Middle frontal gyrus (tissue), 1 donor: ENCODE results near the gene ZNF181.

ENCODE experiments used
- DNase-seq: peaks from one replicate; pipeline ENCODE4 v3.0.0-alpha.2; 2015; ENCODE audit warnings: low spot score; ENCODE audit errors: extremely low spot score

Gene ZNF181

GRCh38 chr19:34757441-34757840, 23.4 kb downstream of the ZNF181 start:
- DNase-seq = no peak

GRCh38 chr19:34759218-34759917, 25.3 kb downstream of the ZNF181 start:
- no peak for DNase-seq

GRCh38 chr19:34766386-34766785, 32.3 kb downstream of the ZNF181 start:
- no peak for DNase-seq

GRCh38 chr19:34767951-34768350, 33.9 kb downstream of the ZNF181 start:
- DNase-seq = no peak

- peak; percentile 70 for DNase-seq
Measured at GRCh38 chr19:34772697-34773554, 38.9 kb downstream of the ZNF181 start, which contains the start of gene ZNF599. TSS of gene ZNF599 (minus strand) at chr19:34773215. CDS start at chr19:34772841, 374 bp downstream.

- DNase-seq = no peak
Measured at GRCh38 chr19:34773555-34773864, 39.5 kb downstream of the ZNF181 start.

- DNase-seq = no peak
Measured at GRCh38 chr19:34774857-34775256, 40.8 kb downstream of the ZNF181 start.

- DNase-seq = no peak
Measured at GRCh38 chr19:34778342-34778741, 44.3 kb downstream of the ZNF181 start.

GRCh38 chr19:34779652-34780051, 45.6 kb downstream of the ZNF181 start:
- no peak for DNase-seq

- no peak for DNase-seq
Measured at GRCh38 chr19:34786236-34786635, 52.2 kb downstream of the ZNF181 start.

- DNase-seq = no peak
Measured at GRCh38 chr19:34787059-34787824, 53.2 kb downstream of the ZNF181 start.

GRCh38 chr19:34788074-34788473, 54.0 kb downstream of the ZNF181 start:
- DNase-seq = no peak

GRCh38 chr19:34793565-34793964, 59.5 kb downstream of the ZNF181 start:
- no peak for DNase-seq

- no peak for DNase-seq
Measured at GRCh38 chr19:34794066-34794960, 60.3 kb downstream of the ZNF181 start.
